Stimulated activated CD4-positive, alpha-beta T cell treated with anti-CD3 and anti-CD28 coated beads, Interleukin-1b, Interleukin-23, amount 100 ng/mL, for 4 hours (primary cell): ENCODE data around the gene TBCD.
"Not testable (repeated sequence)": the region's sequence is repeated elsewhere in the genome, so short reads cannot be mapped to it uniquely, and the experiment has no call there.

Source experiments
- DNase-seq, 2 donors: peaks; one replicate each; pipeline ENCODE4 v3.0.0-alpha.2; 2020; ENCODE audit warnings: low read depth in 2 of 2

Gene TBCD

DNA sequence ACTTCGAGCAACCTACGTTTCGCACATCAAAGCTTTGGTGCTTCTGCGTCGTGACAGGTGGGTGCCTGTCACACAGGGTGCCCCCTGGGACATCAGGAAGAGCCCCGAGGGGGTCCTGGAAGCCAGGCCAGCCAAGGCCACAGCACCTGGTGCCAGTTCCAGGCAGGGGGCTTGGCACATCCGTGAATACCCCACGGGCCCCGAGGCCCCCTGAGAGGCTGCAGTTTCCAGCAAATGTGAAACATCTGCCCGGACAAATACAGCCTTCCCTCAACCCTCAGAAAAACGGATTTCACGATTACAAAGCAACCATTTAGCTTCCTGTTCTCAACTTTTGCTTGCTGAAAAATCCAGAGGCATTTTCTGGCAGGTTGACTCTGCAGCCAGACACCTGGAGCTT is 218.2 kb downstream of the TBCD start:
- DNase-seq = no peak

DNA sequence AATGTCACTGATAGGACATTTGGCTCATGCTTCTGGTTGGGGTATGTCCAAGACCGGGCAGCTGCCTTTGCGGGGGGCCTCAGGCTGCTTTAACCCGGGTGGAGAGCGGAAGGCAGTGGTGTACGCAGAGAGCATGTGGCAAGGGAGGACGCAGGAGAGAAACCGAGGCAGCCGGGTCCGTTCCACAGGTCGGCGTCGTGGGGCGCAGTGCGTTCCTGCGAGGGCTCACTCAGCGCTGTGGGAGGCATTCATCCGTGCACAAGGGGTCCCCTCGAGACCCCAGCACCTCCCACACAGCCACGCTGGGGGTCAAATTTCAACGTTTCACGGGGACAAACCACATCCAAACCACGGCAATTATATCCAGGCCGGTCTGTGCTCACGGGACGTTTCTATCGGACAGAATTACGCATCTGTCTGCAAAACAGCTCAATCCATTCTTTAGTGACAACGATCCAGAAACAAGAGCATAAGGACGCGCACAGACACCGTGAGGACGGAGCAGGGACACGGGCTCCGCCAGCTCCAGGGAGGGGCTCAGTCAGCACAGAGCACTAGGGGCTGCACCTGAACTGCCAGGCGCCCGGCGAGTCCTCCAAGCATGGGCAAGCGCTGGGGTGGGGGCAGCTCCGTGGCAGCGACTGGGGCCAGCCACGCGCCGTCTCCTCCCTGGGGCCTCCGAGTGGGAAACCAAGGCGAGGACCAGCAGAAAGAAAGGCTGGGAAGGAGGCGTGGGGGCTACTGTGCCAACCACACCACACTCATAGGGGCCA is 219.1 kb downstream of the TBCD start:
- no peak for DNase-seq

- DNase-seq = no peak
These were observed 221.0 kb downstream of the TBCD start for GRCh38 chr17:82972836-82973372.

DNA sequence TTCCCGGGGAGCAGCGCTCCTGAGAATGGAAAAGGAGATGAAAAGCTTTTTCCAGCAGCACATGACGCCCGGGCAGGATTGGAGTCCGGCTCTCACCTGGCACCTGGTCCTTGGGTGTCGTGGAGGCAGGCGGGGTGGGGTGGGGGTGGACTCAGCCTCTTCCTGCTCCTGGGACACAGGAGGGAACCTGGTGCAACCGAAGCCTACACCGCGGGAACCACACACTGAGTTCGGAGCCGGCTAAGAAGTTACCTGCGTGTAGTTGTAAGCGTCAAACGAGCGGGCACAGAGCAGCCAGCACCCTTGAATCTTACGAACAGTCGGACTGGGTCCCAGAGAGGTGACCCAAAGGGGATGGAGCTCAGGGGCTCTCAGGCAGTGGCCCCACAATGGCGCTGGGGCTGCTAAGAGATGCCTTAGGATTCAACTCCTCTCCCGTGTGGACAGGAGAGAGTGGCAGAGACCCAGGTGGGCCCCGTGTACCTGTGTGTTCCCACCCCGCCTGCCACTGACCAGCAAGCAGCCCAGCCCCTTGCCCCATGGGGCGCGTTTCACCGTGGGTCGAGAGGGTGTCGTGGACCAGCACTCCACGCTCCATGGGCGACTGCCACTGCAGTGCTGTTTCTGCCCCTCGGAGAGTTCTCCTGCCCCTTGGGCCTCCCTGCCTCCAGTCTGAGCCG is 221.7 kb downstream of the TBCD start:
- no peak for DNase-seq

- no peak for DNase-seq
These were observed 222.5 kb downstream of the TBCD start for GRCh38 chr17:82974136-82974952.

- DNase-seq = no peak
These were observed 225.2 kb downstream of the TBCD start for GRCh38 chr17:82976982-82977488.

- DNase-seq = no peak
These were observed 225.7 kb downstream of the TBCD start for GRCh38 chr17:82977606-82978005.

- DNase-seq = no peak
These were observed 227.0 kb downstream of the TBCD start for GRCh38 chr17:82978765-82979349.

DNA sequence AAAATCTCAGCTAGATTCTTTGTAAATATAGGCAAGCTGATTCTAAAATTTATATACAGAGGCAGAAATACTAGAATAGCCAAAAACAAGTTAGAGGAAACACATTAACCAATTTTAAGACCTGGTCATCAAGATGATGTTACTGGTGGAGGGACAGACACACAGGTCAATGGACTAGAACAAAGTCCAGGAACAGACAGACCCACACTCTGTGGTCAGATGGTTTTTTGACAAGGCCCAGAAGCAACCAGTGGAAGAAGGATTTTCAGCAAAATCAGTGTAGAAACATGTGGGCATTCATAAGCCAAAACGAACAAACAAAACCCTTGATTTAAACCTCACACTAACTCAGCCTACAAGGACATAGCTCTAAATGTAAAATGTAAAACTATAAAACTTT is 227.9 kb downstream of the TBCD start:
- DNase-seq = no peak

DNA sequence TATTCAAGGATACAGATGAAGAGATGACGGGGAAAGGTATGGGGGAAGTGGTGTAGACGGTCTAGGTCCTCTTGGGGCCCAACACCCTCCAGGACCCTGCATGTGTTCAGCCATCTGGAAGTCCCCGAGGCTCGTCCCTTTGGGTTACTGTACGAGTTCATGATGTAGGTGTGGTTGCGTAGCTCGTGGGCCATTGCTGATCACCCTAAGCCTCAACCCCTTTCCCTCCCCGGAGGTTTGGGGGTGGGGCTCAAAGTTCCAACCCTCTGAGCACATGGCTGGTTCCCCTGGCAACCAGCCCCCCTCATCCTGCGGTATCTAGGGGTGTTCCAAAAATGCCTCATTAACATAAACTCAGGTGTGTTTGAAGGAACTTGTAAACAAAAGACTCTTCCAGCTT is 228.8 kb downstream of the TBCD start:
- DNase-seq = no peak

DNA sequence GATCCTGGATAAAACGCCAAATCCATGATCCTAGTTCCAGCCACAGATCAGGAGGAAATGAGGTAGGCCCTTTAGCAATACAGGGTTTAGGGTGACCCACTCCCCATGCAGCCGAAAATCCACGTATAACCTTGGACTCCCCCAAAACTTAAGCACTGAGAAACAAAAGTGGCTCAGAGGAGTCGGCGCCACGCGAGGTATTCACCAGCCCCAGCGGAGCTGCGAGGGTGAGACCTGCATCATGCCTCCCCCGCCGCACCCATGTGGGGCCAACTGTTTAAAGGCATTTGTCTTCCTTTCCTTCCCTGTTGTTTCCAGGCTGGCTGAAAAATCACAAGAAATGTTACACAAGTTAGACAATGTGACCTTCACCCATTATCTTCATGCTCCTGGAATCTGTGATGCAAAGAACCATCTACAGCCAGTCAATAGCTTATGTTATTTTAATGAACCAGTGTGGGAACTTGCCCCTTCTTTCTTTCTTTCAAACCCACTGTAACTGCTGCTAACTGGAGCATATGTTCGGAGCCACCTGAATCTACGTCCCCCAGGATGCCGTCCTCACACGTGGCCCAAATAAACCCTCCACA is 229.4 kb downstream of the TBCD start:
- DNase-seq = no peak

GRCh38 chr17:82983510-82984248 is 231.8 kb downstream of the TBCD start:
- DNase-seq = no peak

DNA sequence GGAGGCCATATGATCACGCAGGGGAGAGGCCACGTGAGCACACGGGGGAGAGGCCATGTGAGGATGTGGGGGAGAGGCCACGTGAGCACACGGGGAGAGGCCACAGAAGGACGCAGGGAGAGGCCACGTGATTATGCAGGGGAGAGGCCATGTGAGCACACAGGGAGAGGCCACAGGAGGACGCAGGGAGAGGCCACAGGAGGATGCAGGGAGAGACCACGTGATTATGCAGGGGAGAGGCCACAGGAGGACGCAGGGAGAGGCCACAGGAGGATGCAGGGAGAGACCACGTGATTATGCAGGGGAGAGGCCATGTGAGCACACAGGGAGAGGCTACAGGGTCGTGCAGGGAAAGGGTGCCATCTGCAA is 232.4 kb downstream of the TBCD start:
- not testable (repeated sequence) for DNase-seq

DNA sequence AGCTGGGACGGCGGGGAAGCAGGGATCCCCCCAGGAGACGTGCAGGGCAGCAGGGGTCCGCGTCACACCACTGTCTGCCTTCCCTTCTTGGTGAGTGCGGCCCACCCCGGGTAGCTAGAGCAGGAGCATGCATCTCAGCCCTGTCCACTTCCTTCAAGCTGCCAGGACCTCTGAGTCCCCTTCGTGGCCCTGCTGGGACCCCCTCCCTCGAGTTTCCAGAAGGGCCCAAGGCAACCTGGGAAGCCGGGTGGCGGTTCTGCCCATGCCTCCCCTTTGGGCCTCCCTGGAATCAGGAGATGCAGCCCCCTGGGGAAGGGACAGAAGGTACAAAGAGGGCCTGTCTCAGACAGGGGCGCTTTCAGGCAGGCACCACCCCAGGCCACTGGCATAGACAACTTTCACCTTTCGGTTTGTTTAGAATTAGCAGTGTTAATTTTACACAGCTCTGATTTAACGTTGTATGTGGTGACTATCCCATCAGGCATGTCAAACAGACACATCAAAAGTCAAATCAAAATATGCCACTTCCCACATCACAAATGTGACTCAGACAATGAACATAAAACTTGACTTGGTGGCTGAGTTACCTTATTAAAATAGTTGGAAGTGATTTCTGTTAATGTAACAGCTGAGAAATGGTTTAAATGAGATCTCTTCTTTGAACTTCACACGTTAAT is 233.0 kb downstream of the TBCD start:
- DNase-seq = no peak

DNA sequence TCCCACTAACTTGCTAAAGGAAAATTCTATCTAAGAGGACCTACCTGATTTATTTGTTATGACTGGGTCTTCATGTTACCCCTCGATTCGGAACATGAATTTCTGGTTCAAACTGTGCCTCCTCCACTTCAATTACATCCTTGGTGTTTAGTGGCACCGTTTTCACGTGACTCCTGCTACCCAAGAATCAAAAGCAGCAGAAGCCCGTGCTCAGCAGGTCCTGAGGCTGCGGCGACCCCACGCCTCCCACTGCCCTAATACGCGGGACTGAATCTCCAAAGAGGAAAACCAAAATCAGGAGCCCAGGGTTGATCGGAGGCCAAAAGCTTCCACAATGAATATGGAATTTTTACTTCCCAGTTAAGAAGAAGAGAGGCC is 233.6 kb downstream of the TBCD start:
- DNase-seq = no peak

DNA sequence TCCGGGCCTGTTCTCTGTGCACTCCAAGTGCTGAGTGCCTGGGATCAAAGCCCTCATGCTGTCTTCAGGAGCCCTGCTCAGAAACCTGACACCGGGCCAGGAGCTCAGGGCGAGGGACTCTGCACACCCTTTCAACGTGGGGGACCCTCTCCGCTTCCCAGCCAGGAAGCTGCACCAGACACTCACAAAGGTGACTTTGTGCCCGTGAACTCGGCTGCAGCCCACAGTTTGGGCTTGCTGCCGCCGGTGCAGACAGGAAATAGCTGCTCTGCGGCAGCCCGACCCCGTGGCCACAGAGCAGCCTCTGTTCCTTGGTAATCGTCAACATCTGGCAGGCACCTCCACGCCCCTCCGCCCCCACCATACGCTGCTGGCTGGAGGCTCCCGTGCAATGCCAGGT is 234.1 kb downstream of the TBCD start:
- peak; percentile 15 to 37 for DNase-seq

GRCh38 chr17:82989051-82989450 is 237.2 kb downstream of the TBCD start:
- DNase-seq = not testable (repeated sequence)

GRCh38 chr17:82989881-82990280 is 238.0 kb downstream of the TBCD start:
- DNase-seq = no peak

GRCh38 chr17:82993005-82993404 is 241.1 kb downstream of the TBCD start:
- no peak for DNase-seq
